ENCODE measurements around the gene FBXL20.

DNA sequence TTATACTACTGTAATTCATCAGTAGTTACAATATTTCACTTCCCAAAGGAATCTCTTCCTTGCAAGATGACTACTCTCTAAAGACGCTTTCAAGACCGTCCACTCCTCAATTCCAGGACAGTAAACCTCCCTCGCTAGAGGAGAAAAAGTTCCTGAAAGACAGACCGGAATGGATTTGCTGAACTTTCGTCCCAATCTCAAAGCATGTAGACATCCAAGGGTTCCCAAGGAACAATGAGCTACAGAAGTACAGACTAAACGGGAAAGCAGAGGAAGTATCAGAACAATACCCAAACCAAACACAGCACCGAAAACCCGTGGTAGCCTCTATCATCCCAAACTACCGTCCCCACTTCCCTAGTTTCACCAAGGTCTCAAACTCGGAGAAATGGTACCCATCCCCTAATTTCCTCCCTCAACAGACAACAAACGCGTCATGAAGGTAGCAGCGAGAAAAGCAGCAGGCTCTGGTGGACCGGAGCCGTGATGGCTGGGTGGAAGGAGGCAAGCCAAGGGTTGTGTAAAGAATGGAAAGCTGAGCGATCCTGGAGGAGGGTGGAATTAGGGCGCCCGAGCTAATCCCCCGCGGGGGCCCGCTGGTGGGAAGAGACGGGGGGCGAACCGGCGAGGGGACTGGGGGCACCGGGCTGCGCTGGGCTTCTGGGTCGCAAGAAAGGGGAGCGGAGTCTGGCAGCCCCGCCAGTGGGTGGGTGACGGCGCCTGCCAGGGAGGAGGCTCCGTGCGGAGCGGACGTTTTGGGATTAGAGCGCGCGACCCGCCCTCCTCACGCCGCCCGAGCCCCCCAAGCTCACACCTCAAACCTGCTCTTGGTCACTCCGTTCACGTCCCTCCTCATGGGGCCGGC, 647 bp downstream of the FBXL20 start:
- no peak for TF ChIP-seq GLIS3 (CRISPR knock-in tag; IDR thresholded peaks at IDR 0.05)
- no peak for TF ChIP-seq ZFP30 (CRISPR knock-in tag; IDR thresholded peaks at IDR 0.05)
- TF ChIP-seq ESRRG (CRISPR knock-in tag; IDR thresholded peaks at IDR 0.05) = no peak
- TF ChIP-seq, protein P1, sequence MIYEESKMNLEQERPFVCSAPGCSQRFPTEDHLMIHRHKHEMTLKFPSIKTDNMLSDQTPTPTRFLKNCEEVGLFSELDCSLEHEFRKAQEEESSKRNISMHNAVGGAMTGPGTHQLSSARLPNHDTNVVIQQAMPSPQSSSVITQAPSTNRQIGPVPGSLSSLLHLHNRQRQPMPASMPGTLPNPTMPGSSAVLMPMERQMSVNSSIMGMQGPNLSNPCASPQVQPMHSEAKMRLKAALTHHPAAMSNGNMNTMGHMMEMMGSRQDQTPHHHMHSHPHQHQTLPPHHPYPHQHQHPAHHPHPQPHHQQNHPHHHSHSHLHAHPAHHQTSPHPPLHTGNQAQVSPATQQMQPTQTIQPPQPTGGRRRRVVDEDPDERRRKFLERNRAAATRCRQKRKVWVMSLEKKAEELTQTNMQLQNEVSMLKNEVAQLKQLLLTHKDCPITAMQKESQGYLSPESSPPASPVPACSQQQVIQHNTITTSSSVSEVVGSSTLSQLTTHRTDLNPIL (CRISPR knock-in tag; IDR thresholded peaks at IDR 0.05; ENCODE audit: low read depth) = no peak
- no peak for TF ChIP-seq ARNTL (CRISPR knock-in tag; IDR thresholded peaks at IDR 0.05; ENCODE audit: borderline replicate concordance, low read depth)
- TF ChIP-seq SNAI2 (CRISPR knock-in tag; IDR thresholded peaks at IDR 0.05) = no peak
- TF ChIP-seq, protein P2, sequence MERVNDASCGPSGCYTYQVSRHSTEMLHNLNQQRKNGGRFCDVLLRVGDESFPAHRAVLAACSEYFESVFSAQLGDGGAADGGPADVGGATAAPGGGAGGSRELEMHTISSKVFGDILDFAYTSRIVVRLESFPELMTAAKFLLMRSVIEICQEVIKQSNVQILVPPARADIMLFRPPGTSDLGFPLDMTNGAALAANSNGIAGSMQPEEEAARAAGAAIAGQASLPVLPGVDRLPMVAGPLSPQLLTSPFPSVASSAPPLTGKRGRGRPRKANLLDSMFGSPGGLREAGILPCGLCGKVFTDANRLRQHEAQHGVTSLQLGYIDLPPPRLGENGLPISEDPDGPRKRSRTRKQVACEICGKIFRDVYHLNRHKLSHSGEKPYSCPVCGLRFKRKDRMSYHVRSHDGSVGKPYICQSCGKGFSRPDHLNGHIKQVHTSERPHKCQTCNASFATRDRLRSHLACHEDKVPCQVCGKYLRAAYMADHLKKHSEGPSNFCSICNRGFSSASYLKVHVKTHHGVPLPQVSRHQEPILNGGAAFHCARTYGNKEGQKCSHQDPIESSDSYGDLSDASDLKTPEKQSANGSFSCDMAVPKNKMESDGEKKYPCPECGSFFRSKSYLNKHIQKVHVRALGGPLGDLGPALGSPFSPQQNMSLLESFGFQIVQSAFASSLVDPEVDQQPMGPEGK (CRISPR knock-in tag; IDR thresholded peaks at IDR 0.05; ENCODE audit: borderline replicate concordance) = no peak
- no peak for TF ChIP-seq TCF4 (CRISPR knock-in tag; IDR thresholded peaks at IDR 0.05; ENCODE audit: borderline replicate concordance)
- no peak for TF ChIP-seq PPARA (CRISPR knock-in tag; IDR thresholded peaks at IDR 0.05; ENCODE audit: borderline replicate concordance)
- TF ChIP-seq TOX (CRISPR knock-in tag; IDR thresholded peaks at IDR 0.05; ENCODE audit: borderline replicate concordance) = no peak
- no peak for TF ChIP-seq RARB (CRISPR knock-in tag; IDR thresholded peaks at IDR 0.05)
- no peak for TF ChIP-seq BACH2 (CRISPR knock-in tag; IDR thresholded peaks at IDR 0.05; ENCODE audit: borderline replicate concordance)
- no peak for TF ChIP-seq ISL1 (CRISPR knock-in tag; IDR thresholded peaks at IDR 0.05)
- no peak for TF ChIP-seq OSR1 (CRISPR knock-in tag; IDR thresholded peaks at IDR 0.05)
